ENCODE data around the gene FUT8.

FUT8 gene

DNA sequence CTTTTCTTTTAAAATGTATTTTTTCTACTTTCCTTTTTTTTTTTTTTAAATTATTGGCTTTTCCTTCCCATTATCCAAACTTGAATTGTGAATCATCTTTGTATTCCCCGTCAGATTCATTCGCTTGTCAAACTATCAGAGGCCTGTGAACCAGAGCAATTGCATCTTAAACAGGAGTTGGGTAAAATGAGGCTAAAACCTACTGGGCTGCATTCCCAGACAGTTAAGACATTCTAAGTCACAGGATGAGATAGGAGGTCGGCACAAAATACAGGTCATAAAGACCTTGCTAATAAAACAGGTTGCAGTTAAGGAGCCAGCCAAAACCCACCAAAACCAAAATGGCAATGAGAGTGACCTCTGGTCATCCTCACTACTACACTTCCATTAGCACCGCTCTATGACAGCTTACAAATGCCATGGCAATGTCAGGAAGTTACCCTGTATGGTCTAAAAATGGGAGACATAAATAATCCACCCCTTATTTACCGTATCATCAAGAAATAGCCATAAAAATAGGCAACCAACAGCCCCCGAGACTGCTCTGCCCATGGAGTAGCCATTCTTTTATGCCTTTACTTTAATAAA, 19.9 kb downstream of the FUT8 start:
- no peak for DNase-seq (ENCODE audit: low read depth)
- TF ChIP-seq, protein P1, sequence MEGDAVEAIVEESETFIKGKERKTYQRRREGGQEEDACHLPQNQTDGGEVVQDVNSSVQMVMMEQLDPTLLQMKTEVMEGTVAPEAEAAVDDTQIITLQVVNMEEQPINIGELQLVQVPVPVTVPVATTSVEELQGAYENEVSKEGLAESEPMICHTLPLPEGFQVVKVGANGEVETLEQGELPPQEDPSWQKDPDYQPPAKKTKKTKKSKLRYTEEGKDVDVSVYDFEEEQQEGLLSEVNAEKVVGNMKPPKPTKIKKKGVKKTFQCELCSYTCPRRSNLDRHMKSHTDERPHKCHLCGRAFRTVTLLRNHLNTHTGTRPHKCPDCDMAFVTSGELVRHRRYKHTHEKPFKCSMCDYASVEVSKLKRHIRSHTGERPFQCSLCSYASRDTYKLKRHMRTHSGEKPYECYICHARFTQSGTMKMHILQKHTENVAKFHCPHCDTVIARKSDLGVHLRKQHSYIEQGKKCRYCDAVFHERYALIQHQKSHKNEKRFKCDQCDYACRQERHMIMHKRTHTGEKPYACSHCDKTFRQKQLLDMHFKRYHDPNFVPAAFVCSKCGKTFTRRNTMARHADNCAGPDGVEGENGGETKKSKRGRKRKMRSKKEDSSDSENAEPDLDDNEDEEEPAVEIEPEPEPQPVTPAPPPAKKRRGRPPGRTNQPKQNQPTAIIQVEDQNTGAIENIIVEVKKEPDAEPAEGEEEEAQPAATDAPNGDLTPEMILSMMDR (IDR thresholded peaks at IDR 0.05; ENCODE audit: control insufficient read depth, extremely low read depth, insufficient read depth) = no peak
- H3K4me3 ChIP-seq (ENCODE audit: low read depth, low read length) = no peak overlapping the region

DNA sequence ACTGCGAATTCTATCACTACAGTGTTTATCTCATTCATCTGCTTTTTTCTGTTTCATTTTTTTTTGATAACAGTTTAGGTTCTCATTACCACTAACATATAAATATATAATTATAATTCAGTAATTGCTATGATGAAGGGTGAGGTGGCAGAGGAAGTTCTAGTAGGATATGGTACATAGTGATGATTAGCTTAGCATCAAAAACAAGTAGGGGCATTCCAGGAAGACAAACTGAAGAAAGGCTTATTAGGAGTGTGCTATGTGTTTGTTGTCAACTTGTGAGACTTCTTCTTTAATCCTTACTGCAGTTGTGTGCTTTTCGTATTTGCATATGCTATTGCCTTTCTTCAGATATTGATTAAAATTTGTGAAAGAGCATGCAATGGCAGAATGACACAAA, 20.6 kb downstream of the FUT8 start:
- TF ChIP-seq, protein P1 (IDR thresholded peaks at IDR 0.05; ENCODE audit: control insufficient read depth, extremely low read depth, insufficient read depth) = no peak
- H3K4me3 ChIP-seq (ENCODE audit: low read depth, low read length) = no peak overlapping the region
- DNase-seq (ENCODE audit: low read depth) = no peak

GRCh38 chr14:65433646-65434045, 21.1 kb downstream of the FUT8 start:
- TF ChIP-seq, protein P1 (IDR thresholded peaks at IDR 0.05; ENCODE audit: control insufficient read depth, extremely low read depth, insufficient read depth) = no peak
- no peak for DNase-seq (ENCODE audit: low read depth)
- H3K4me3 ChIP-seq (ENCODE audit: low read depth, low read length) = no peak overlapping the region

GRCh38 chr14:65434216-65434850, 21.8 kb downstream of the FUT8 start:
- no peak overlapping the region for H3K4me3 ChIP-seq (ENCODE audit: low read depth, low read length)
- TF ChIP-seq, protein P1 (IDR thresholded peaks at IDR 0.05; ENCODE audit: control insufficient read depth, extremely low read depth, insufficient read depth) = no peak
- DNase-seq (ENCODE audit: low read depth) = no peak

DNA sequence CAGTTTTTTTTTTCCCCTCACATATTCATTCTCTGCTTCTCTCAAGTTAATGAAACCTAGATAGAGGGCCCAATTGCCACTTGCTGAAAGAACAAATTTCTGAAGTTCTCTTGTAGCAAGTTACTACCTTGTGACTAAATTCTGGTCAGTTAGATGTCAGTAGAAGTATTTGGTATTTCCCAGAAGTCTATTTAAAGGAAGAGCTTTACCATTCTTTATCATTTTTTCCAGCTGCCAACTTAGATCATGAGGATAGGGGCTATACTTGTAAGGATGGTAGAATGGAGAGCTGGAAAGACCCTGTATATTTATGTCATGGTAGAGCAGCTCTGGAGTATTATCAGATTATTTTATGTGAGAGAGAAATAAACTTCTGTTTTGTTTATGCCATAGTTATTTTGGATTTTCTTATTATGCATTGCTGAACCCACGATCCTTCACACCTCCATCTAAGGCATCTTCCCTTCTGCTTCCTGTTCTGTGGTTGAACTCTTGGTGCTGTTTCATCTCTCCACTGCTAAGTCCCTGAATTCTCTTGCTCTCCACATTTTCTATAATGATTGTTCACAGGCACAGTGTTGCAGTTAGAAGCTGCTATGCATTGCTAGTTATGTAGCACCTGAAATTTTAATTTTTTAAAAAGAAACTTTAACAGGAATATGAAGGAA, 25.9 kb downstream of the FUT8 start:
- TF ChIP-seq, protein P1 (IDR thresholded peaks at IDR 0.05; ENCODE audit: control insufficient read depth, extremely low read depth, insufficient read depth) = no peak
- H3K4me3 ChIP-seq (ENCODE audit: low read depth, low read length) = no peak overlapping the region
- no peak for DNase-seq (ENCODE audit: low read depth)

DNA sequence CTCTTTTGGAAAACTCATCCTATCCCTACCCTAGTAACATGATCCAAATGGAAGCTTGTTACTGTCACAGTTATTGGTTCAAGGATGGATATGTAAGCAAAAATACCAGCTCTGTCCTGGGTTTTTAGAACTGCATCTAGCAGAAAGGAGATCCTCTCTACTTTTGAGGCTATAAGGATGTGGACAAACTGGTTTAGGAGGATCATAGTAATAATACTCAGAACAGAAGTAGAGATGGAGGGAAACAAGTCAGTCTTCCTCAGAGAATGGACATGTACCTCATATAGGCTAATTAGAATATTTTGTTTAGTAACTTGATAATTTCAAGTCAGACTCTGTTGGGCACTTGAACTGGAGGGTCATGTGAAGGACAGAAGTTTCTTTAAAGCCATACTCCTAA, 26.6 kb downstream of the FUT8 start:
- DNase-seq (ENCODE audit: low read depth) = no peak
- no peak overlapping the region for H3K4me3 ChIP-seq (ENCODE audit: low read depth, low read length)
- TF ChIP-seq, protein P1 (IDR thresholded peaks at IDR 0.05; ENCODE audit: control insufficient read depth, extremely low read depth, insufficient read depth) = no peak

All from LNCaP clone FGC (cell line).